HCT116 (cell line): Measurements from ENCODE around the gene TAF10.

ENCODE experiments used
- CEBPB ChIP-seq: IDR thresholded peaks from 2 replicates; pipeline ENCODE4 v1.6.1; 2012; ENCODE audit warnings: low read depth
- CTCF ChIP-seq, 3 experiments: fragments of 200-600 bp in 1 of 3; sonication (generic) in 1 of 3; IDR thresholded peaks in 2 of 3; conservative IDR thresholded peaks in 1 of 3; 2 replicates each; pipeline ENCODE4 v1.5.1; 2012 to 2017; ENCODE audit warnings: low read depth in 2 of 3, low read length in 2 of 3, antibody characterized with exemption in 1 of 3, borderline replicate concordance in 1 of 3, control low read depth in 1 of 3, mild to moderate bottlenecking in 1 of 3, mixed read lengths in 1 of 3, mixed run types in 1 of 3, moderate library complexity in 1 of 3; ENCODE audit not compliant: insufficient read depth in 1 of 3
- EZH2 ChIP-seq: fragments of 200-600 bp; sonication (generic); IDR thresholded peaks from 2 replicates; pipeline ENCODE4 v1.6.1; 2017; ENCODE audit warnings: antibody characterized with exemption, mixed run types
- EZH2phosphoT487 ChIP-seq: fragments of 200-600 bp; IDR thresholded peaks from 2 replicates; pipeline ENCODE4 v1.6.1; 2018; ENCODE audit warnings: antibody characterized with exemption, borderline replicate concordance
- POLR2A ChIP-seq: IDR thresholded peaks from 2 replicates; pipeline ENCODE4 v1.7.0; 2011; ENCODE audit warnings: borderline replicate concordance; ENCODE audit not compliant: insufficient read depth, insufficient read length; ENCODE audit errors: extremely low read depth
- POLR2AphosphoS5 ChIP-seq: IDR thresholded peaks from 2 replicates; pipeline ENCODE4 v1.6.1; 2011; ENCODE audit warnings: mild to moderate bottlenecking, low read depth, low read length, moderate library complexity
- RAD21 ChIP-seq: IDR thresholded peaks from 2 replicates; pipeline ENCODE4 v1.6.1; 2012; ENCODE audit warnings: low read depth, mild to moderate bottlenecking
- REST ChIP-seq: IDR thresholded peaks from 2 replicates; pipeline ENCODE4 v1.6.1; 2012; ENCODE audit warnings: low read depth
- SP1 ChIP-seq: IDR thresholded peaks from 2 replicates; pipeline ENCODE4 v1.6.1; 2012; ENCODE audit warnings: low read depth
- SRF ChIP-seq: IDR thresholded peaks from 2 replicates; pipeline ENCODE4 v1.6.1; 2012; ENCODE audit warnings: low read depth
- YY1 ChIP-seq: IDR thresholded peaks from 2 replicates; pipeline ENCODE4 v1.6.1; 2011; ENCODE audit warnings: low read length, low read depth, moderate library complexity, mild to moderate bottlenecking; ENCODE audit not compliant: insufficient replicate concordance; ENCODE audit errors: extremely low read depth
- ZNF274 ChIP-seq: fragments of 200-500 bp; sonication (Bioruptor generic); IDR thresholded peaks from 2 replicates; pipeline ENCODE4 v1.6.1; 2014; ENCODE audit warnings: mild to moderate bottlenecking, low read depth, low read length, inconsistent platforms
- TF ChIP-seq, protein P1 (sequence below): IDR thresholded peaks from 2 replicates; pipeline ENCODE4 v1.6.1; 2012

DNA sequence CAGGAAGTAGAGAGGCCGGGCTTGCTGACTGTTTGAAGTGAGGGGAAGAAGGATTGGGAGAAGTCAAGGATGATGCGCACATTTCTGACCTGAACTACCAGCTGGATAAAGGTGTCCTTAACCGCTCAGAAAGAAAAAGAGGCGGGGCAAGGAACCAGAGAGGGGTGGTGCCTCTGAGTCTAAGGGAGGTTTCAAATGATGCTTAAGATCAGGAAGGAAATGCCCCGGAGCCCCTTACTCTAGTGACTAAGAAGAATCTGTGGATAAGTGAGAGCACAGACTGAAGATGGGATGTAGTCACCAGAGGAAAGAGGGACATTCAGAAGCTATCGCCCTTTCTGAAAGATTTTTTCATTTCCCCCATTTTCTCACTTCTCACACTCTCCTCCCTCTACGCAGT, 30.9 kb upstream of the TAF10 start:
- TF ChIP-seq CTCF (IDR thresholded peaks at IDR 0.05 in 2 of 3, conservative IDR thresholded peaks at IDR 0.05 in 1 of 3; ENCODE audit: borderline replicate concordance in 1 of 3, insufficient read depth in 1 of 3, low read depth in 2 of 3, low read length in 2 of 3) (no peak), POLR2AphosphoS5 (no peak), SRF (no peak), POLR2A (no peak), SP1 (no peak), ZNF274 (no peak), REST (no peak), YY1 (no peak), CEBPB (no peak), EZH2 (no peak), RAD21 (no peak), EZH2phosphoT487 (no peak)
- TF ChIP-seq, protein P1, sequence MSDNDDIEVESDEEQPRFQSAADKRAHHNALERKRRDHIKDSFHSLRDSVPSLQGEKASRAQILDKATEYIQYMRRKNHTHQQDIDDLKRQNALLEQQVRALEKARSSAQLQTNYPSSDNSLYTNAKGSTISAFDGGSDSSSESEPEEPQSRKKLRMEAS: no peak
